Activated naive CD4-positive, alpha-beta T cell treated with anti-CD3 and anti-CD28 coated beads, Interleukin-2, amount 50 U/mL, for 72 hours (primary cell): ENCODE data around the gene FAM241B. TPM values are rescaled to one million over a fixed set of nuclear protein-coding genes. Genes with fewer than 3 reads are reported as not detected.
A peak's percentile ranks its signal among the peaks of the same experiment; 100 is the strongest.

Experiments
- ATAC-seq, 2 donors: fragments of 150-1000 bp; cut with Tn5 transposase; 2 replicates each; pipeline ENCODE4 v1.10.0; 2021; ENCODE audit warnings: mild to moderate bottlenecking in 2 of 2, moderate library complexity in 2 of 2
- DNase-seq, 2 donors: peaks; one replicate each; pipeline ENCODE4 v3.0.0; 2021 to 2022; ENCODE audit warnings: low spot score in 2 of 2
- H3K27ac Mint-ChIP-seq, 2 donors: one replicate each; pipeline ENCODE4 v1.8.0; 2022; ENCODE audit warnings: mild to moderate bottlenecking in 2 of 2, mixed read lengths in 2 of 2
- H3K36me3 Mint-ChIP-seq, 2 donors: one replicate each; pipeline ENCODE4 v1.8.0; 2022; ENCODE audit warnings: mixed read lengths in 2 of 2
- H3K9me3 Mint-ChIP-seq, 2 donors: one replicate each; pipeline ENCODE4 v1.8.0; 2022; ENCODE audit warnings: mixed read lengths in 2 of 2
- total RNA-seq, 2 donors: library from RNA; stranded (reverse); gene quantifications; one replicate each; pipeline ENCODE4 v1.2.3, GENCODE V29; 2022

Gene FAM241B, protein sequence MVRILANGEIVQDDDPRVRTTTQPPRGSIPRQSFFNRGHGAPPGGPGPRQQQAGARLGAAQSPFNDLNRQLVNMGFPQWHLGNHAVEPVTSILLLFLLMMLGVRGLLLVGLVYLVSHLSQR
- 10 to 100 TPM in 1 of 2 donors, 1 to 10 TPM in 1; 9.0 to 29.8 TPM for total RNA-seq

DNA sequence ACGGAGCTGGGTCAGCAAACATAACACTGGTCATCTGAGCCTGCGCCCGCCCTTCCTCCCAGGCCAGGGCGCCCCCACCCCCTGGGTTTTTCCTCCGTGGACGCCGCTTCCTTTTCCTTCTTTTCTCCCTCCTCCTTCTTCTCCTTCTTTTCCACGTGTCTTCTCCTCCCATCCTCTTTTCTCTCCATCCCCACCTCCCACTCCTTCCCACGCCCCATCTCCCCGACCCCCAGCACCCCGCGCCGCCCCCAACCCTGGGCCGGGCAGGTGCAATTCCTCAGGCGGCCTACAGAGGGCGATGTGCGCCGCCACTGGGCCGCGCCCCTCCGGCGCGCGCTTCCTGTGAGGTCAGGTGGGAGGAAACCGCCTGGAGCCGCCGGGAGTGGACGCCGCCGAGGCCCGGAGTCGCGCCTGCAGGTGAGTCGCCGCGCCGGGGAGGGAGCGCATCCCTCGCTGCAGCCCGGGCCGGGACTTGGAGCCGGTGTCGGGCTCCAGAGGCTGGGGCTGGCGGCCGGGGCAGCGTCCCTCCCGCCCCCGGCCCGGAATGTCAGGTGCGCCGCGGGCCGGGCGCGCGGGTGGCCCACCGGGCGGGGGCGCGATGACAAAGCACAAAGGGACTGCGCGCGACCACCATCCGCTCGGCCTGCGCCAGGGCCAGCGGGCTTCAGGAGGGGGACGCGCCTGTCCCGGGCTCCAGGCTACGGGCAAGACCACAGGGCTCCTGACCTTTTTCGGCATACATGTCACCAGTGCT is at the start of gene FAM241B:
TSS of gene FAM241B (plus strand) at position 351 of the 754 bp plus-strand sequence. CDS start 1,497 bp downstream, outside the sequence.
- H3K27ac Mint-ChIP-seq: peak within 1 kb of the TSS in 1 of 2 donors; percentile 82
- peak; percentile 94 to 97 for ATAC-seq

DNA sequence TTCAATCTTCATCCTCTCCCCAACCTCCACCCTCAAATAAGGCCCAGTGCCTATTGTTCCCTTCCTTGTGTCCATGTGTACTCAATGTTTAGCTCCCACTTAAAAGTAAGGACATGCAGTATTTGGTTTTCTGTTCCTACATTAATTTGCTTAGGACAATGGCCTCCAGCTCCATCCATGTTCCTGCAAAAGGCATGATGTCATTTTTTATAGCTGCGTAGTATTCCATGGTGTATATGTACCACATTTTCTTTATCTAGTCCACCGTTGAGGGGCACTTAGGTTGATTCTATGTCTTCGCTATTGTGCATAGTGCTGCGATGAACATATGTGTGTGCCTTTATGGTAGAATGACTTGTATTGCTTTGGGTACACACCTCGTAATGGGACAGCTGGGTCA is 49.6 kb upstream of the FAM241B start:
- Mint-ChIP-seq H3K9me3 (no peaks in the 10 kb centered on the region), H3K36me3 (no peaks in the 10 kb centered on the region), H3K27ac (no peak overlapping the region)
- no peak for DNase-seq
- ATAC-seq: no peak

More for the DNA sequence above, at the start of gene FAM241B:
- H3K9me3 Mint-ChIP-seq: peaks cover 0 to 5% of the 10 kb centered on the region in 2 donors
- DNase-seq: peak; percentile 86 to 88
- H3K36me3 Mint-ChIP-seq: no peaks in the 10 kb centered on the region

DNA sequence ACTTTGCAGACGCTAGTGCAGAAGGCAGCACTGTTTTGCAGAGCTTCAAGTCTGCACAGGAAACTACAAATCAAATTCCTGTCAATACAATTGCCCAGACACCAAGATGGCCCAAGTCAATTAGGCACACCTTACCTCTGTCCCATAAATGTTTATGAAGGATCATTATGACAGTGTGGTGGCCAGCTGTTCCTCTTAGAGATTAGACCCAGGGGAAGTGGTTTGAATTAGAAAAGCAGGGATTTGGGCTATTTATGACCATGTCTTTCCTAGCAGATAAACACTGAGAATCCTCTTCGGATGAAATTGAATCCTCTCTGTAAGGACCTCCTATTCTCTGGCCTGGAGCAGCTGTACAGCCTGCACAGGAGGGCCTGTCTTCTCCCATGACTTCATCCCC is 46.9 kb upstream of the FAM241B start:
- H3K27ac Mint-ChIP-seq: no peak overlapping the region
- H3K36me3 Mint-ChIP-seq: no peaks in the 10 kb centered on the region
- ATAC-seq (no peak), DNase-seq (no peak)
- peaks cover 0 to 3% of the 10 kb centered on the region in 2 donors for H3K9me3 Mint-ChIP-seq

DNA sequence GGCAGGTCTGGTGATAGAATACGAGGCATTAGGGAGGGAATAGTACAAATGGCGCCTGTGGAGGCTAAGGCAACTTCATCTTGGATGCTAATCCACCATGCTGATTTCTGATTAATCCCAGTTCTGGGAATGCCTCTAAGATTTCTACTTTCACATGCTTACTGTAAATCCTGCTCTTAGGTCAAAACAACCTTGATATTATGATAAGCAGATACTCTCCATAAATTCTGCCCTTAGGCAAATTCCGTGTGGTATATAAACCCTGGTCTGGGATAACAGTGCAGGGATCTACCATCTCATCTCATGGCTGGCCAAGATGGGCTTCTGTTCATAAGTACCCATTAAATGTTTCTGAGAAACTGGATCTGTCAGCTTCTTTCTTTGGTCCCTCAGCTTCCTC is 45.4 kb upstream of the FAM241B start:
- ATAC-seq (no peak), DNase-seq (no peak)
- H3K27ac Mint-ChIP-seq: no peak overlapping the region
- H3K9me3 Mint-ChIP-seq: peaks cover 0 to 3% of the 10 kb centered on the region in 2 donors
- no peaks in the 10 kb centered on the region for H3K36me3 Mint-ChIP-seq

DNA sequence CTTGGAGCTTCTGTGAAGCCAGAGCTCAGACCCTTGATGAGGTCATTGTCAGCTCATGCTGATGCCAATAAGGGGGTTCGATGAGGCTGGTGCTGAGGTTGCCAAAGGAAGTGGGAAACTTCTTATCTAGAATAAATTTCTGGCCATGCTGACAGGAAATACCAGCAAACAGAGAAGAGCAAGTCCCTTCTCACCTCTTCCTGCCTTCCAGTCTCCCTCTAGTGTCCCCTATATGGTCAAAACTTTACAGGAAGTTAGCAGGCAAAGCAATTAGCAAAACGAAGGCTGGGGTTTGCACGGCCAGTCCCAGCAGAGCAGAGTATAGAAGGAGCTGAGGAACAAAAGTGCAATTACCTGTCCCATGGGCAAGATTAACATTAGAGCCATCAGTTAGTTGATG is 41.7 kb upstream of the FAM241B start:
- ATAC-seq: peak in 1 of 2 donors; percentile 58
- H3K27ac Mint-ChIP-seq: no peak overlapping the region

DNA sequence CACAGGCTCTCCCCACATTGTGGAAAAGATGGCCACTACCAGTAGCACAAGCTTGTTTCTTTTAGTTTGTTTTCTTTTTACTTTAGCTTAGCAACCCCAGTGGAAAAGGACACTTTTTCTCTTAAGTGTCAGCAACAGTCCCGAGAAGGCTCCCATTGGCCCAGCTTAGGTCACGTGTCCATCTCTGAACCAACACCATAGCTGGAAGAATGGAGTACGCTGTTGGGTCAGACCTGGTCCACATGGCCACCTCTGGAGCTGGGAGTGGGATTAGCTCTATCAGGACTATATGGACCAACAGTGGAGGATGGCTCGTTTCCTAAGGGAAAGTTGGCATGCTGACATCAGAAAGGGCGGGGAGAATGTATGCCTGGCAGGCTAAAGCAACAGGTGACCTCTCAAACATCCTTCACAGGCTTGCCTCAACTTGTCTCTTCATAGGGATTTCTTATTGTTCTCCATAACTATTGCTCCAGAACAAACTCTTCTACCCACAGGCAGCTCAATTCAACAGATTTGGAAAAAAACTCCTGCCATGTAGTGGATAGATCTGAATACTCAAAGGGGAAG is 29.2 kb upstream of the FAM241B start:
- H3K9me3 Mint-ChIP-seq: no peaks in the 10 kb centered on the region
- H3K36me3 Mint-ChIP-seq: no peaks in the 10 kb centered on the region
- ATAC-seq (no peak), DNase-seq (no peak)
- no peak overlapping the region for H3K27ac Mint-ChIP-seq

More for the DNA sequence above, 41.7 kb upstream of the FAM241B start:
- Mint-ChIP-seq H3K9me3 (peaks cover 0 to 3% of the 10 kb centered on the region in 2 donors), H3K36me3 (no peaks in the 10 kb centered on the region)
- DNase-seq: no peak

DNA sequence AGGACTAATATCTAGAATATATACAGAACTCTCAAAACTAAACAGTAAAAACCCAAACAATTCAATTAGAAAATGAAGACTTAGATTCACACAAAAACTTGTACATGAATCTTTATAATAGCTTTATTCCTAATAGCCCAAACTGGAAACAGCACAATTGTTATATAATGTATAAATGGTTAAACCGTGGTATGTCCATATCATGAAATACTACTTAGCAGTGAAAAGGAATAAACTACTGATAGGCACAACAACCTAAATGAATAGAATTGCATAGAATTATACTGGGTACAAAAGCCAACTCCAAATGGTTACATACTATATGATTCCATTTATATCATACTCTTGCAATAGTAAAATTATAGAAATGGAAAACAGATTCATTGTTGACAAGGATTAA is 21.0 kb upstream of the FAM241B start:
- H3K9me3 Mint-ChIP-seq: peaks cover 0 to 15% of the 10 kb centered on the region in 2 donors
- H3K36me3 Mint-ChIP-seq: peaks cover 5 to 7% of the 10 kb centered on the region in 2 donors
- no peak overlapping the region for H3K27ac Mint-ChIP-seq
- ATAC-seq (no peak), DNase-seq (no peak)

DNA sequence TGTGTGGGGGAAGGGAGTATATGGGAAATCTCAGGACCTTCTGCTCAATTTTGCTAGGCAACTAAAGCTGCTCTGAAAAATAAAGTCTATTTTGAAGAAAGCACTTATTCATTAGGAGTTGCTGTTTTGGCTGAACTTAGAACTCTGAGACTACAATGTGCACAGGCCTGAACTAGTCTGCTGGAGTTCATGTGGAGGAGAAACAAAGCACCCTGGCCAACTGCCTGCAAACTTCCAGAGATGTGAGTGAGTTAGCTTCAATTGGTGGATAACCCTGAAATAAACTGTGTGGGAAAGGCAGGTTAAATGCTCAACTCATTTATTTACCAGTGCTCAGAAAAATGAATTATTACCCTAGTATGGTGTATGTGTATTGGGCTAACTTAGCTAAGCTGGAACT is 17.3 kb upstream of the FAM241B start:
- no peak for DNase-seq
- no peak for ATAC-seq
- H3K36me3 Mint-ChIP-seq: peaks cover 5 to 7% of the 10 kb centered on the region in 2 donors
- H3K27ac Mint-ChIP-seq: no peak overlapping the region
- peaks cover 0 to 9% of the 10 kb centered on the region in 2 donors for H3K9me3 Mint-ChIP-seq

DNA sequence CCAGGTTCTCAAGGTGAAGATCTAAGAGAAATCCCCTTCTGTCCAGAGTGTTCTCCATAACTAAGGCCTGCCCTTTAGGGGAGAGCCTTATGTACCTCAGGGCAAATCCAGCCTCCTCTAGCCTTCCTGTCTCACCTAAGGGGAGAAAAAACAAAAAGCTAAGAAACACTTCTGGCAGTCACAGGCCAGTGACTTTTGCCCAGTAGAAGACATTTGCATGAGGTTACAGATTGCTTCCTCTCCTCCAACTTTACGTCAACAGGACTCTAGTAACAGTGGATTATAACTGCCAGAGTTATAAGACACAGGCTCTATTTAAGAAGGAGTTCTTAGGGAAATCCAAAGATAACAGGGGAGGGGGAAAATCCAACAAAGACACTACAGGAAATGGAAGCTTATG is 15.9 kb upstream of the FAM241B start:
- no peak for DNase-seq
- H3K27ac Mint-ChIP-seq: no peak overlapping the region
- H3K36me3 Mint-ChIP-seq: peaks cover 0 to 7% of the 10 kb centered on the region in 2 donors
- ATAC-seq: no peak
- H3K9me3 Mint-ChIP-seq: peaks cover 0 to 5% of the 10 kb centered on the region in 2 donors

DNA sequence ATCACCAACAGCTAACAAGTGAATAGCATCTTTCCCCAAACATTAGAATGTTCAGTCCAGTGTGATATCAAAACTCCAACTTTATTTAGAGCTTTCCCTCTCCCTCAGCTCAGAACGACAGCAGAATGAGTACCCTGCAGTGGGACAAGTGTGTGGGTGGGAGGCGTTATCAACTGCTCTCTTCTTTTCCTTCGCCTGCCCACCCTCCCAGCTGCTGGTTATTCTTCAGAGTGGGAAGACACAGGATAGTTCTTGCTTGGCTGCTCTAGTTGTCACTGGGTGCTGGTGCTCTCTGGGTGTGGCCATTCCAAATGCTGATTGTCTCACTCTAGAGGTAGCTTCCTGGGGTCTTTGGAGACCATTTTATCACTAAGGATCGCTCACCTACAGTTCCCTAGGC is 13.7 kb upstream of the FAM241B start:
- Mint-ChIP-seq H3K36me3 (no peaks in the 10 kb centered on the region), H3K27ac (no peak overlapping the region), H3K9me3 (no peaks in the 10 kb centered on the region)
- DNase-seq (no peak), ATAC-seq (no peak)

DNA sequence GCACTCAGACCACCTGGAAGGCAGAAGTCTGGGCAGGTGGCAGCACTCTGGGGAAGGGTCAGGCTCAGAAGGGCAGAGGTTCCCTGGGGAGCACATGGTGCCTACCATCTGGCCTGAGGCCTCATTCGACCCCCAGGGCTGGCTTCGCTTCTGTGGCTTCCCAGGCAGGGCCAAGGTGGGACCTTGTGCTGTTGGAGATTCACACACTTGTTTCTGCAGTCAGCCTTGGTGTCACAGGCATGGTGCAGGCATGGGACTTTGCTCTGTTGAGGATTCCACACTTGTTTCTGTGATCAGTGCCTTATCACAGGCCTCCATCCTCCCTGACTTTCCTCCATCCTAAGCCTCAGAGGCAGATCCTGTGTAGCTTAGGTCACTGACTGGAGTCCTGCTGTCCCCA is 11.3 kb upstream of the FAM241B start:
- H3K27ac Mint-ChIP-seq: no peak overlapping the region
- ATAC-seq (no peak), DNase-seq (no peak)
- H3K36me3 Mint-ChIP-seq: peaks cover 3 to 5% of the 10 kb centered on the region in 2 donors
- H3K9me3 Mint-ChIP-seq: peaks cover 5% of the 10 kb centered on the region in 2 donors

DNA sequence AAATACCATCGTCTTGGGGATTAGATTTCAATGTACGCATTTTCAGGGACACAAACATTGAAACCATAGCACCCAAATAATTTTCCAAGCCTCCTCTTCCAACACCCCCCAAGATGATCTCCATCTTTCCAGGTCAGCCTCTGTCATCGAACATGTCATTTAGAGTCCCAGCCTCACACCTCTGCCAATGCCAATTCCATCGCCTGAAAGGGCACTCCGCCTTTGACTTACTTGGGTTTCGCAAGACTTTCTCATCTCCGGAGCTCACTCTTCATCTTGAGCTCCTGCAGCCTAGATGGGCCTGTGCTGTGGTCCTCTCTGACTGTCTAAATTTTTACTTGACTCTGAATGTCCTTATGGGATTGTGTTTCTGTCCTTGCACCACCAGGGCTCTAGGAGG is 10.4 kb upstream of the FAM241B start:
- Mint-ChIP-seq H3K27ac (no peak overlapping the region), H3K9me3 (peaks cover 8 to 14% of the 10 kb centered on the region in 2 donors), H3K36me3 (peaks cover 10 to 13% of the 10 kb centered on the region in 2 donors)
- ATAC-seq: no peak
- DNase-seq: no peak

DNA sequence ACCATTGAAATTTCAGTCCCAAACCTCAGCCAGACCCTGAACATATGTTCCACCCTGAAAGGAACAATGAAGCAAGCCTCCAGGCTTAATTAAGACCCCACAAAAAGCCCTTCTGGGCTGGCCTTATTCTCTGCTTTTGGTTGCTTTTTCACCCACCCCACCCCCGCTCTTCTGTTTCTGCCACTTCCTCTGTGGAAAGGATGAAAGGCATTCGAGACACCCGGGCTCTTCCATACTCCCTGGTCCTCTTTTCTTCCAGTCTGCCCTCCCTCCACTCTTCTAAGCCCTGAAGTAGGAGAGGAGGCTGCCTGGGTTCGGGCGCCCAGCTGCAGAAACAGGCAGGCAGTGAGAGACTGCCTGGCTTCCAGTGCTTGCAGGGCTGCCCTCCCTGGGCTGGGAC is 9.4 kb upstream of the FAM241B start:
- DNase-seq (no peak), ATAC-seq (no peak)
- H3K9me3 Mint-ChIP-seq: peaks cover 8 to 15% of the 10 kb centered on the region in 2 donors
- H3K27ac Mint-ChIP-seq: no peak overlapping the region
- peaks cover 10 to 13% of the 10 kb centered on the region in 2 donors for H3K36me3 Mint-ChIP-seq

DNA sequence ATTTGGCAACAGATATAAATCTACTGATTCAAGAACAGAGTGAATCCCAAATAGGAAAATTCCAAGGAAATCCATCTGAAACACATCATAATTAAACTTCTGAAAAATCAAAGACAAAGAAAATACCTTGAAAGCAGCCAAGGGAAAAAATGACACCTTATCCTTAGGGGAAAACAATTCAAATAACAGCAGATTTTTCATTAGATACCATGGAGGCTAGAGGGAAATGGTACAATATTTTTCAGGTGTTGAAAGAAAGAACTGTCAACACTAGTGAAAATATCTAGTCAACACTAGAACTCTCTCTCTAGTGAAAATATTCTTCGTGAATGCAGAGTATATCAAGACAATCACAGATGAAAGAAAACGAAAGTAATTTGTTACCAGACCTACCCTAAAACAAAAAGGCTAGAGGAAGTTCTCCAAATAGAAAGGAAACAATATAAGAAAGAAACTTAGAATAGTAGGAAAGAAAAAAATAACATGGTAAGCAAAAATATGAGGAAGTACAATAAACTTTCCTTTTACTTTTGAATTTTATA is 5.7 kb upstream of the FAM241B start:
- no peak for ATAC-seq
- H3K9me3 Mint-ChIP-seq: peaks cover 8 to 20% of the 10 kb centered on the region in 2 donors

DNA sequence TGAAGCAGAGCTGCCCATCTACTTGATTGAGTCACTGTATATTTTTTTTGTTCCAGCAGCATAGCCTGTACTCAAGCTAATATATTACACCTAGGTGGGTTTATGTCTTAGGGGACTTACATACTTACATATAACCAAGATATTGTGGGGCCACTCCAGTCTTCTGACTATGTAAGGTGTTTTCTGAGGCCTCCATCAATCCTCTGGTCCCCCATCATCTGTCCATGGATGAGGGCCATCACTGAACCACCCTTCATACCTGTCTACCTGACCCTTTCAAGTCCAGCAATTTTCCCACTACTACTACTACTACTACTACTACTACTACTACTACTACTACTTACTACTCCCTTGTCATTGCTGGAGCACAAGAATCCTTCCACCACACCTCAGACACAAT is 3.2 kb upstream of the FAM241B start:
- Mint-ChIP-seq H3K36me3 (peaks cover 10 to 13% of the 10 kb centered on the region in 2 donors), H3K27ac (no peak overlapping the region), H3K9me3 (peaks cover 8 to 20% of the 10 kb centered on the region in 2 donors)
- DNase-seq: no peak
- no peak for ATAC-seq

More for the DNA sequence above, 5.7 kb upstream of the FAM241B start:
- no peak for DNase-seq
- peaks cover 10 to 13% of the 10 kb centered on the region in 2 donors for H3K36me3 Mint-ChIP-seq
- peak overlapping the region in 1 of 2 donors; percentile 59 for H3K27ac Mint-ChIP-seq

DNA sequence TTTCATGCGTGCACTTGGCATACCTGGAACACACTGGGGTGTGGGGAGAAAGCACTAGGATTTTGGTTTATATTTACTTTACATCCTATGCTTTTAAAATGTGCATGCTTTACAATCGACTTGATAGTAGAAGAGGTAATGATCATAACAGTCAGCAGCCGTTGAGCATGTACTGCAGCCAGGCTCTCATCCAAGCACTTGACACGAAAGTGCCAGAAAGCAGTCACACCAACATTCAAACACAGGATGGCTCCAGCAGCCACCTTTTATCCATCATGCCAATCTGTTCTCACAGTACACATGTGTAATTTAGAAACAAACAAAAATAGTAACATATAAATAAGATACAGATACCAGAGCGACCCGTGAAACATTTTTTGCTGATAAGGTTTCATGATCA is 1.2 kb upstream of the FAM241B start:
- ATAC-seq (no peak), DNase-seq (no peak)
- Mint-ChIP-seq H3K9me3 (peaks cover 1 to 13% of the 10 kb centered on the region in 2 donors), H3K27ac (no peak overlapping the region), H3K36me3 (peaks cover 6% of the 10 kb centered on the region in 2 donors)

DNA sequence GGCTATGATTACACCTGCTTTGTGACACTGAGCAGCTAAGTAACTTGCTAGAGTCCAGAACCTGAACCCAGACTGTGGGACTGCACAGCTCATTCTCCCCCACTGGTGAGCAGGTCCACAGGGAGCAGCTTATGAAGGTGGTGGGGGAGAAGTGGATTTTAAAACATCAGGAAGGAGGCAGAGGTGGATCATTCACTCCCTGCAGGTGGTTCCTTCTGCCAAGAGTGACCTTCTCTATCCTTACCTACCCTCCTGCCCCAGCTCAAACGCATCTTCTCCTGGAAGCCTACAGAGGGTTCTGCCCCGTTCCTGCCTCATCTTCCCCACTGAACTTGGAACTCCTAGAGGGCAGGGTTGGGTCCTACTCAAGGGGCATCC is 539 bp upstream of the FAM241B start:
- peaks cover 0 to 7% of the 10 kb centered on the region in 2 donors for H3K9me3 Mint-ChIP-seq
- H3K27ac Mint-ChIP-seq: peak overlapping the region in 1 of 2 donors; percentile 82
- peaks cover 0 to under 1% of the 10 kb centered on the region in 2 donors for H3K36me3 Mint-ChIP-seq
- DNase-seq (no peak), ATAC-seq (no peak)
